Amniotic stem cell (primary cell): ENCODE results near the gene BMAL2.

ENCODE experiments used
- DNase-seq: peaks from one replicate; lab custom pipeline; 2025; lab: John Stamatoyannopoulos, UW

Gene BMAL2

DNA sequence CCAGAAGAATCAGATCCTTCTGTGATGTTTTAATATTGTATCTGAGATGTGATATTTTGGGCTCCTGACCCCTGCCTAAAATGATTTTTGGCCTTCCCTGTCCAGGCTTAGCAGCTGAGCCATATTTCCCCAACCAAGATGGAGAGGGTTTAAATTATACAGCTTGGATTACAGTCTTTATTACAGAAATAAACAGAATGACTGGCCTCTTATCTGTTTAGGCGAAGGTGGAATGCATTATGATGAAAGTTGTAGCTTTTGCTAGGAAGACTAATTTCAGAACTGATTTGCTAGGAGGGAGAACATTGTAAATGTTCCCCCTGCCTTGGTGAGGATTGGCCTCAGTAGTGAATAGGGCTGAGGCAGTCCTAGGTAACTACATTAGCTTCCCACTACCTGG lies 23.3 kb downstream of the BMAL2 start:
- DNase-seq: no peak

GRCh38 chr12:27359578-27360340 lies 27.1 kb downstream of the BMAL2 start:
- no peak for DNase-seq

- no peak for DNase-seq
Observed at GRCh38 chr12:27361372-27361771, 28.7 kb downstream of the BMAL2 start.

- no peak for DNase-seq
Observed at GRCh38 chr12:27366621-27367020, 34.0 kb downstream of the BMAL2 start.

DNA sequence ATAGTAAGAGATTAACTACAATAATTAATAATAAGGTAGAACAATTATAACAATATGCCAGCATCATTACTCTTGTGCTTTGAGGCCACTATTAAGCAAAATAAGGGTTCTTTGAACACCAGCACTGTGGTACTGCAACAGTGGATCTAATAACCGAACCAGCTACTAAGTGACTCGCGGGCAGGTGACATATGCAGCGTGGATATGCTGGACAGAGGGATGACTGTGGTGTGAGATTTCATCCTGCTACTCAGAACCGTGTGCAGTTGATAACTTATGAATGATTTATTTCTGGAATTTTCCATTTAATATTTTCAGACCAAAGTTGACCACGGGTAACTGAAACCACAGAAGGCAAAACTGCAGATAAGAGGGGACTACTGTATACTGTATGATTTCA lies 34.4 kb downstream of the BMAL2 start:
- no peak for DNase-seq

DNA sequence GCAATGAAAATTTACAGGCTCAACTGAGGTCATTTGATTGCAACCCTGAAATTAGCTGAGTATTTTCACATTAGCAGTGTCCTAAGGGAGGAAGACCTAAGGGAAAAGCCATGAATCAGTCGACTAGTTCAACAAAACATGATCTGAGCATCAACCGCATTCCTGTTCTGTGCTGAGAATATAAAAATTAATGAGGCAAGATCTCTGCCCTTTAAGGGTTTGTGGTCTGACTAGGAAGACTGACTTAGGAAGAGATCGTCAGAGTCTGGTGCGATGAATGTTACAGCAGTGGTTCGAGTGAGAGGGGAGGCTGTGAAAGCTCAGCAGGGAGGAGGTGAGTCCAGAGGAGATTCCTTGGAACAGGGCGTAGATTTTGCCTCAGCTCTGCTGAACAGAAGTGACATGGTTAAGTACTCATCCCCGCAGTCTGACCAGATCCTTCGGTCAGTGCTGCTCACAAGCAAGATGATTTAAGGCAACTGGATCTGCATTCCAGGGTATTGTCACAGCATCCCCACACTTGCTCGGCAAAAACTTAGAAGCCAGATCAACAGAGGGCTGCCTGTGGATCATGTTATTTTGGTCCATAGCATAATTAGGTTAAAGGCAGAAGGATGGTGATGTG lies 49.6 kb downstream of the BMAL2 start:
- DNase-seq: no peak
